Measurements from ENCODE around the gene FBXL16. TPM values are rescaled to one million over a fixed set of nuclear protein-coding genes. Genes with fewer than 3 reads are reported as not detected.

FBXL16 gene
- total RNA-seq, 1 donor from 2014 or later = 0.53 TPM

GRCh38 chr16:647173-647902 lies 58.3 kb downstream of the FBXL16 start:
- no peak for TF ChIP-seq CTCF (IDR thresholded peaks at IDR 0.05; ENCODE audit: insufficient read depth, low read length, severe bottlenecking)
- Histone ChIP-seq H3K36me3 (ENCODE audit: control insufficient read depth, insufficient read depth, low read length) (peaks cover 2% of the 10 kb centered on the region), H3K27me3 (ENCODE audit: control insufficient read depth, insufficient read depth, low read length) (no peaks in the 10 kb centered on the region), H3K4me3 (ENCODE audit: low read depth, low read length) (no peak overlapping the region)
- no peak for FAIRE-seq
- no peak for DNase-seq (ENCODE audit: low read depth)

DNA sequence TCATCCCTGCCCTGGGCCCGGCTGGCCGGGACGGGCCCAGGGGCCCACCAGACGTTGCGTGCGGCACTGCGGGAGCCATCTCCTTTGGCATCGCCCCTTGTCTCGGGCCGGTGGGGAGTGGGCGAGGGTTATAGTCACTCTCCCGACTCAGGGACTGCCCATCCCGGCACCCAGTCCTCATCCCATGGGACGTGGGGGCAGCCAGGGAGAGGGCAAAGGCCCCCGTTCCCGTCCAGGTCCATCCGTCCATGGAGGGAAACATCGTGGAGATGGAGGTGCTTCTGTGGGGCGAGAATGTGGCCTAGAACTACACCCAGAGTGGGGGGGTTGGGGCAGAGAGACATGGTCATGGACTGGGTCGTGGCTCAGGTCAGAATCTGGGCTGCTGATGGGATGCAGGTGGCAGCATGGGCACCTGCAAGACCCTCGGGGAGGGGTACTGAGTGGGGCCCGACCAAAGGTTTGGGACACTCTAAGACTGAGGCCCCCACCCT lies 58.9 kb downstream of the FBXL16 start:
- FAIRE-seq (no peak), DNase-seq (ENCODE audit: low read depth) (no peak)
- no peak overlapping the region for H3K4me3 ChIP-seq (ENCODE audit: low read depth, low read length)
- no peaks in the 10 kb centered on the region for H3K27me3 ChIP-seq (ENCODE audit: control insufficient read depth, insufficient read depth, low read length)
- H3K36me3 ChIP-seq (ENCODE audit: control insufficient read depth, insufficient read depth, low read length) = peaks cover 2% of the 10 kb centered on the region
- no peak for TF ChIP-seq CTCF (IDR thresholded peaks at IDR 0.05; ENCODE audit: insufficient read depth, low read length, severe bottlenecking)

GRCh38 chr16:645852-646678 lies 59.5 kb downstream of the FBXL16 start:
- H3K4me3 ChIP-seq (ENCODE audit: low read depth, low read length) = no peak overlapping the region
- H3K27me3 ChIP-seq (ENCODE audit: control insufficient read depth, insufficient read depth, low read length) = no peaks in the 10 kb centered on the region
- TF ChIP-seq CTCF (IDR thresholded peaks at IDR 0.05; ENCODE audit: insufficient read depth, low read length, severe bottlenecking) = no peak
- peaks cover 2% of the 10 kb centered on the region for H3K36me3 ChIP-seq (ENCODE audit: control insufficient read depth, insufficient read depth, low read length)
- DNase-seq (ENCODE audit: low read depth) (no peak), FAIRE-seq (no peak)

DNA sequence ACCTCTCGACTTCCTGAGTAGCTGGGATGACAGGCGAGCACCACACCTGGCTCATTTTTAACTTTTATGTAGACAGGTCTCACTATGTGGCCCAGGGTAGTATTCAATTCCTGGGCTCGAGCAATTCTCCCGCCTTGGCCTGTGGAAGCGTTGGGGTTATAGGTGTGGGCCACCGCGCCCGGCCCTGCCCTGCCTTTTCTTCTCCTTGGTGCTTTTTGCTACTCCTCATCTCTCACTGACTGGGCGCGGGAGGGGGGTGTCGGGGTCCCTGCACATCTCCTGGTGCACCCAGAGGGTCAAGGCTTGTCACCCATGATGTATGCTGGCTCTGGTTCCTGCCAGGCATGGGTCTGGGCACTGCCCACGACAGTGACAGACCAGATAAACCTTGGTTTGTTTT lies 61.0 kb downstream of the FBXL16 start:
- no peak overlapping the region for H3K4me3 ChIP-seq (ENCODE audit: low read depth, low read length)
- peaks cover 2% of the 10 kb centered on the region for H3K36me3 ChIP-seq (ENCODE audit: control insufficient read depth, insufficient read depth, low read length)
- FAIRE-seq = no peak
- no peaks in the 10 kb centered on the region for H3K27me3 ChIP-seq (ENCODE audit: control insufficient read depth, insufficient read depth, low read length)
- no peak for DNase-seq (ENCODE audit: low read depth)
- TF ChIP-seq CTCF (IDR thresholded peaks at IDR 0.05; ENCODE audit: insufficient read depth, low read length, severe bottlenecking) = no peak

DNA sequence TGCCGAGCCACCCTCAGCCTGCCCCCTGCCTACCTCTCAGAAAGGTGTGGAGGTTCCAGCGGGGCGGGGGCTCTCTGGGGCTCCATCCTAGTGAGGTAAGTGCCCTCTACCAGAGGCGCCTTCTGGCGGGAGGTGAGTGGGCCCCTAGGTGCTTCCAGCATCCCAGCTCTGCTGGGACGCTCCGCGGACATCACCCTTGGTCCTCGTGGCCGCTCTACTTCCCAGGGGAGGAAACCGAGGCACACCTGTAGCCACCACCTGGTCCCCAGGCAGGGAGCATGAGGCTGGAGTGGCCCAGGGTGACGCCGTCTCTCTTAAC lies 62.6 kb downstream of the FBXL16 start:
- no peak for FAIRE-seq
- TF ChIP-seq CTCF (IDR thresholded peaks at IDR 0.05; ENCODE audit: insufficient read depth, low read length, severe bottlenecking) = no peak

More for the DNA sequence above, 62.6 kb downstream of the FBXL16 start:
- Histone ChIP-seq H3K27me3 (ENCODE audit: control insufficient read depth, insufficient read depth, low read length) (no peaks in the 10 kb centered on the region), H3K4me3 (ENCODE audit: low read depth, low read length) (peak overlapping the region; percentile 58), H3K36me3 (ENCODE audit: control insufficient read depth, insufficient read depth, low read length) (peaks cover 2% of the 10 kb centered on the region)
- no peak for DNase-seq (ENCODE audit: low read depth)

Other genes with a start within 250 kb of the FBXL16 start
- gene CAPN15, start 178.1 kb downstream of the FBXL16 start, total RNA-seq = 27.1 and 31.9 TPM in 2 replicates
- not detected in 2 replicates for gene PRR35, start 145.4 kb downstream of the FBXL16 start, total RNA-seq
- gene NHLRC4, start 138.8 kb downstream of the FBXL16 start, total RNA-seq = under 0.01 TPM in 2 replicates
- gene PIGQ, start 135.8 kb downstream of the FBXL16 start, total RNA-seq = 17.2 and 17.9 TPM in 2 replicates
- gene RAB40C, start 115.7 kb downstream of the FBXL16 start, total RNA-seq = 10.8 and 16.8 TPM in 2 replicates
- gene WFIKKN1, start 74.8 kb downstream of the FBXL16 start, total RNA-seq = 0.13 TPM in 1 of 2 replicates, not detected in the other
- gene METTL26, start 69.5 kb downstream of the FBXL16 start, total RNA-seq = 50.8 and 55.3 TPM in 2 replicates
- 30.2 and 45.0 TPM in 2 replicates for gene MCRIP2, start 64.0 kb downstream of the FBXL16 start, total RNA-seq
- gene WDR90, start 56.4 kb downstream of the FBXL16 start, total RNA-seq = 4.2 and 7.2 TPM in 2 replicates
- gene RHOT2, start 37.7 kb downstream of the FBXL16 start, total RNA-seq = 44.5 and 52.4 TPM in 2 replicates
- gene RHBDL1, start 30.1 kb downstream of the FBXL16 start, total RNA-seq = 9.2 and 14.0 TPM in 2 replicates
- 159 and 204 TPM in 2 replicates for gene STUB1, start 25.4 kb downstream of the FBXL16 start, total RNA-seq
- 15.9 and 16.8 TPM in 2 replicates for gene JMJD8, start 21.5 kb downstream of the FBXL16 start, total RNA-seq
- gene WDR24, start 15.4 kb downstream of the FBXL16 start, total RNA-seq = 3.4 and 4.0 TPM in 2 replicates
- gene METRN, start 9.3 kb upstream of the FBXL16 start, total RNA-seq = 63.7 and 143 TPM in 2 replicates
- gene ANTKMT, start 15.3 kb upstream of the FBXL16 start, total RNA-seq = 23.3 and 35.0 TPM in 2 replicates
- gene CCDC78, start 20.6 kb upstream of the FBXL16 start, total RNA-seq = 0.90 and 1.6 TPM in 2 replicates
- 25.2 and 33.2 TPM in 2 replicates for gene HAGHL, start 21.3 kb upstream of the FBXL16 start, total RNA-seq
- gene CIAO3, start 35.2 kb upstream of the FBXL16 start, total RNA-seq = 33.2 and 43.1 TPM in 2 replicates
- gene MSLN, start 54.9 kb upstream of the FBXL16 start, total RNA-seq = 2.6 and 4.5 TPM in 2 replicates
- gene RPUSD1, start 82.6 kb upstream of the FBXL16 start, total RNA-seq = 20.9 and 27.4 TPM in 2 replicates
- gene CHTF18, start 82.8 kb upstream of the FBXL16 start, total RNA-seq = 1.6 and 2.8 TPM in 2 replicates
- gene GNG13, start 94.9 kb upstream of the FBXL16 start, total RNA-seq = not detected in 2 replicates

Data from bronchial epithelial cell (primary cell).